ENCODE data around the gene PFKM.

PFKM gene

DNA sequence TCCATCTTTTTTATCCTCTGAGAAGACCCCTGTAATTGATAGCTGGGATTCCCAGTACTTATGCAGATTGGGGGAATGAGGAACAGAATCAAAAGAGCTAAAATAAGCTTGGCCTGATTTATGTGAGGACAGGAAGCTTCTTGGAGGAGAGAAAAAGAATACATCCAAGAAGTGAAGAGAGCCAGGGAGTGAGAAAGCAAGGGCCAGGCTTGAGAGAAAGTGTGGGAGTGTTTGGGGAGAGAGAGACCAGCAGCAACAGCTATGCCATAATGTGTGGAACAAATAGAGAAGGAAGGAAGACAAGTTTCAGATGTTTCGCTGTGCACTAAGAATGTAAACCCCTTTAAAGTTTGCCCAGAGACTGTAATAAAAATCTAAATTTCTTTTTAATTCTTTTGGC lies 60.3 kb downstream of the PFKM start:
- Mint-ChIP-seq H3K27ac (no peak overlapping the region), H3K4me1 (ENCODE audit: low read depth) (peaks cover 21% of the 10 kb centered on the region), H3K36me3 (ENCODE audit: low read depth) (no peaks in the 10 kb centered on the region), H3K27me3 (peaks cover 46% of the 10 kb centered on the region), H3K4me3 (no peak overlapping the region), H3K9me3 (no peaks in the 10 kb centered on the region)
- intact Hi-C loops (cut with micrococcal nuclease) = no loop called here

- no peak overlapping the region for H3K27ac Mint-ChIP-seq
- no peaks in the 10 kb centered on the region for H3K9me3 Mint-ChIP-seq
- H3K27me3 Mint-ChIP-seq = peaks cover 56% of the 10 kb centered on the region
- intact Hi-C loops (cut with micrococcal nuclease) = no loop called here
- peaks cover 24% of the 10 kb centered on the region for H3K4me1 Mint-ChIP-seq (ENCODE audit: low read depth)
- no peaks in the 10 kb centered on the region for H3K36me3 Mint-ChIP-seq (ENCODE audit: low read depth)
- no peak overlapping the region for H3K4me3 Mint-ChIP-seq
Measured at GRCh38 chr12:48180424-48180823, 61.3 kb downstream of the PFKM start.

DNA sequence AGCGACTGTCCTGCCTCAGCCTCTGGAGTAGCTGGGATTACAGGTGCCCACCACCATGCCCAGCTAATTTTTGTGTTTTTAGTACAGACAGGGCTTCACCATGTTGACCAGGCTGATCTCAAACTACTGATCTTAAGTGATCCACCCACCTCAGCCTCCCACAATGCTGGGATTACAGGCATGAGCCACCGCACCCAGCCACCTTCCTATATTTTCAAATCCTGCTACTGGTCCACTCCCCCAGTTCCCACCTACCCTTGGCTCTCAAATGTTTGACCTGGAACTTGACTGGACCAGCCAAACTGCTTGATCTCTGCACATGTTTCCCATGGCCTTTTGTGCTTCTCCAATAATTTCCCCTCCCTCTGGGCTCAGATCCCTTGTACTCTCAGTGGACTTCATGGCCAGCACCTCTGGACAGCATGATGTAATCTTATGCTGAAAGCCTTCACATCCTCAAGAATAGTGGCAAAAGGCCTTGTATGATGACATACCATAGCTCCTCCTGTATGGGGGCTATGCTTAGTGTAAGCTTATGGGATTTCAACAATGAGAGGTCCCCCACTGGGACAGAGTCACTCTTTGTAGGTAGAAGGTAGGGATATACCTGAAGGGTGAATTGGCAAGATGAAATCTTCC lies 61.8 kb downstream of the PFKM start:
- Mint-ChIP-seq H3K4me3 (no peak overlapping the region), H3K27me3 (peaks cover 61% of the 10 kb centered on the region), H3K9me3 (no peaks in the 10 kb centered on the region), H3K27ac (no peak overlapping the region), H3K4me1 (ENCODE audit: low read depth) (peaks cover 19% of the 10 kb centered on the region), H3K36me3 (ENCODE audit: low read depth) (no peaks in the 10 kb centered on the region)
- intact Hi-C loops (cut with micrococcal nuclease) = no loop called here

DNA sequence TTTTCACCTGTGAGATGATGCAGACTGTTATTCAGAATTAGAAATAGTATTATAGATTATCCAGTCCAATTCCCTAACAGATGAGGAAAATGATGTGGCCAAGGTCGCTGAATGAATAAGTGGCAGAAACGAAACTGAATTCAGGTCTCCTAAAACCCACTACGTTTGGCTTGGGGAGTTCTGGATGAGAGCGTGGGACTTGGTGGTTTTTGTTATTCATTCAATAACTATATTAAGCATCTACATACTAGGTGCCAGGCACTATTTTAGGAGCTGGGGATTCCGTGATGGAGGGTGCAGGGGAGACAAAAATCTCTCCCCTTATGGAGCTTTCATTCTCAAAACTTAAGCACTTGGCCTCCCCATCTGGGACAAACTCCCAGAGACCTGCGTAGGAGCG lies 63.5 kb downstream of the PFKM start:
- Mint-ChIP-seq H3K4me3 (peak overlapping the region; percentile 82), H3K36me3 (ENCODE audit: low read depth) (no peaks in the 10 kb centered on the region), H3K27me3 (peaks cover 67% of the 10 kb centered on the region), H3K4me1 (ENCODE audit: low read depth) (peaks cover 18% of the 10 kb centered on the region), H3K9me3 (no peaks in the 10 kb centered on the region), H3K27ac (peak overlapping the region; percentile 56)
- intact Hi-C loops (cut with micrococcal nuclease) = no loop called here

- intact Hi-C loops (cut with micrococcal nuclease) = no loop called here
- H3K36me3 Mint-ChIP-seq (ENCODE audit: low read depth) = no peaks in the 10 kb centered on the region
- H3K4me3 Mint-ChIP-seq = peak within 1 kb of the TSS; percentile 82
- peaks cover 18% of the 10 kb centered on the region for H3K4me1 Mint-ChIP-seq (ENCODE audit: low read depth)
- peaks cover 71% of the 10 kb centered on the region for H3K27me3 Mint-ChIP-seq
- peak within 1 kb of the TSS; percentile 56 for H3K27ac Mint-ChIP-seq
- no peaks in the 10 kb centered on the region for H3K9me3 Mint-ChIP-seq
Measured at GRCh38 chr12:48183091-48183875, 64.1 kb downstream of the PFKM start, which contains the start of gene CCDC184. Gene CCDC184, plus strand, starts transcription at chr12:48183644. Its CDS starts 479 bp downstream, at chr12:48184123.

- Mint-ChIP-seq H3K4me3 (peak overlapping the region; percentile 82), H3K27me3 (peaks cover 68% of the 10 kb centered on the region), H3K4me1 (ENCODE audit: low read depth) (peaks cover 18% of the 10 kb centered on the region), H3K9me3 (no peaks in the 10 kb centered on the region), H3K36me3 (ENCODE audit: low read depth) (no peaks in the 10 kb centered on the region), H3K27ac (peak overlapping the region; percentile 56)
- intact Hi-C loops (cut with micrococcal nuclease) = no loop called here
Measured at GRCh38 chr12:48183876-48184548, 64.8 kb downstream of the PFKM start.

- Mint-ChIP-seq H3K27ac (no peak overlapping the region), H3K4me1 (ENCODE audit: low read depth) (peaks cover 18% of the 10 kb centered on the region), H3K36me3 (ENCODE audit: low read depth) (no peaks in the 10 kb centered on the region), H3K27me3 (peaks cover 66% of the 10 kb centered on the region), H3K9me3 (no peaks in the 10 kb centered on the region), H3K4me3 (no peak overlapping the region)
- intact Hi-C loops (cut with micrococcal nuclease) = no loop called here
Measured at GRCh38 chr12:48184549-48184922, 65.4 kb downstream of the PFKM start.

DNA sequence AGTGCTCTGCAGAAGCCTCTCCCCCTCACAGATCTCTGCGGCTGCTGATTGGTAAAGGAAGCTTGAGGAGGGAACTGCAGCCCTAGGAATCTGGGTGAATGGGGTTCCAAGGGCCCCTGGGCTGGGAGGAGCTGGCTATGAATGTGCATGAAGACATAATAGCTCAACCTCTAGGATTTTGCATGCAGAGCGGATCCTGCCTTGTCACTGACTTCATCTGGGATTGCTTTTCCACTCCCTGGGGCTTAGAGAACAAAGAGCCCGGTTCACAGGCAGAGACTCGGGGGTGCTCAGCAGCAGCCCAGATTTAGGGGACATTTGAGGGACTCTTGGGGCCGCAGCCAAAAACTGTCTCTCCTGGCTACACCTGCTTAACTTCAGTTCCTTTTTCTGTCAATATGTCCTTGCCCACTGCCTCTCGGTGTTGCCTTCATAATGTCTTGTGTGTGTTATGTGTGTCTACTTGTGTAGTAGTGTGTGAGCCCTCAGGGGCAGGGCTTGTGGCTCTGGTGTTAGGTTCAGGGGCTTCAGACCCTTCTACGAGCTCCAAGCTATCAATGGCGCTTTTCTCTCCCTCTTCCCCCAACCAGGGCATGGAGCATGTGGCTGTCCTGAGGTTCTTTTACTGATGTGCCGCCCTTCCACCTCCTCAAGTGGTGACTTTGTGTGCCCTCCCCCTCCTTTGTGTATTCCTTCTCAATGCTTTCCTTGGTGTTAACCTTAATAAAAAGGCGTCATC lies 66.2 kb downstream of the PFKM start:
- H3K4me3 Mint-ChIP-seq = no peak overlapping the region
- intact Hi-C loops (cut with micrococcal nuclease) = loop anchor here (5.0 kb wide), 1 partner anchor 267 kb away; no protein-coding TSS in a partner anchor
- H3K4me1 Mint-ChIP-seq (ENCODE audit: low read depth) = peaks cover 18% of the 10 kb centered on the region
- no peaks in the 10 kb centered on the region for H3K36me3 Mint-ChIP-seq (ENCODE audit: low read depth)
- H3K9me3 Mint-ChIP-seq = no peaks in the 10 kb centered on the region
- H3K27ac Mint-ChIP-seq = no peak overlapping the region
- peaks cover 67% of the 10 kb centered on the region for H3K27me3 Mint-ChIP-seq

GRCh38 chr12:48187916-48188695 lies 68.9 kb downstream of the PFKM start:
- peaks cover 48% of the 10 kb centered on the region for H3K27me3 Mint-ChIP-seq
- H3K9me3 Mint-ChIP-seq = no peaks in the 10 kb centered on the region
- no peaks in the 10 kb centered on the region for H3K36me3 Mint-ChIP-seq (ENCODE audit: low read depth)
- H3K4me3 Mint-ChIP-seq = no peak overlapping the region
- intact Hi-C loops (cut with micrococcal nuclease) = loop anchor here (5.0 kb wide), 1 partner anchor 264 kb away; no protein-coding TSS in a partner anchor
- peaks cover 13% of the 10 kb centered on the region for H3K4me1 Mint-ChIP-seq (ENCODE audit: low read depth)
- H3K27ac Mint-ChIP-seq = no peak overlapping the region

DNA sequence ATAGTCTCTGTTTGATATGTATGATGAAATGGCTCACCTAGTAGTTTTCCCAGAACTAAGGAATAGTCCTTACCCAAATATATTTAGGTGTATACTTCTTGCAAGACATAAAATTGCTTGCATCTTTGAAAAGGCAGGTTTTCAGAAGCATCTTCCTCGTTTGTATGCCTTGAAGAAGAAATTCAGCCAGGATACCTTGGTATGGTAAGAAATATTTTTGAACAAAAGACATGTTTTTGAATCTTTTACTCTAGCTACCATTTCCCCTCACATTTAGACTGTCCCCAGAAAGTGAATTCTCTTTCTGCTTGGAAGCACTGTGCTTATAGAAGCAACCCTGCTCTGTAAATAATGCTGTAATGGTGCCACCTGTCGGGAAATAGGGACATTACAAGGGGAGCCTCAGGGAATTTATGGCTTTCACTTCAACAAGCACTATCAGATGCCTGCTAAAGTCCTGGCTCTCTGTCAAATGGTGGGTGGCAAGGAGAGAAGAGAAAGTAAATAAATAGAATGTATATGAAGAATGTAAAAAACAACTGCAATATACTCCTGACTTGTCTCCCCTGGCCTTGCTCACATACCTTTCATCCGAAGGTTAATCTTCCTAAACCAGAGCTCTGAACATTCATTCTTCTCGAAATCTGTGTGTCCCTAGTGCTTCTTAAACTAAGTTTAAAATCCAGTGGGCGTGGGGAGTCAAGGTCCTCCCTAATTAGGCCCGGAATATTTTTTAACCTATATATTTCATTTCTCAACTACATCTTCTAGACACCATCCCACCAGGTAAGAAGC lies 70.4 kb downstream of the PFKM start:
- no peaks in the 10 kb centered on the region for H3K36me3 Mint-ChIP-seq (ENCODE audit: low read depth)
- no peaks in the 10 kb centered on the region for H3K9me3 Mint-ChIP-seq
- intact Hi-C loops (cut with micrococcal nuclease) = loop anchor here (5.0 kb wide), 1 partner anchor 263 kb away; no protein-coding TSS in a partner anchor
- H3K4me1 Mint-ChIP-seq (ENCODE audit: low read depth) = peaks cover 3% of the 10 kb centered on the region
- H3K27me3 Mint-ChIP-seq = peaks cover 40% of the 10 kb centered on the region
- no peak overlapping the region for H3K4me3 Mint-ChIP-seq
- no peak overlapping the region for H3K27ac Mint-ChIP-seq

- intact Hi-C loops (cut with micrococcal nuclease) = no loop called here
- H3K27me3 Mint-ChIP-seq = peaks cover 28% of the 10 kb centered on the region
Measured at GRCh38 chr12:48191096-48191495, 71.9 kb downstream of the PFKM start.

DNA sequence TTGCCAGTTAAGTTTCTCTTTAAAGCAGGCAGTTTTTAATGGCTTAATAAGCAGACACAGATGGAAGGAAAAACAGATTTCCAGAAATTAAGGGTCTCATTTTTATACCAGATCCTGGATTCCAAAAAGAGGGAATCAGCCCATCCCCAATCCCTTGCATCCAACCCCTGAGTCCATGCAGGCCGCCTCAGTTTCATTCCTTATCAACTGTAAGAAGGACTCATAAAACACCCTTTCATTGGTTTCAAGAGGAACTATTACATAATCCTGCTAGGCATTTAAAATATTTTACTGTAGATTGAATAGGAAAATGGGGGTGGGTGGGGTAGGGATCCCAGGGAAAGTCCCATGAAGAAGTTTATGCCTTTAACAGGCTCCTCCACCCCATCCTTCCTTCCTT lies 73.7 kb downstream of the PFKM start:
- H3K9me3 Mint-ChIP-seq = no peaks in the 10 kb centered on the region
- peaks cover 21% of the 10 kb centered on the region for H3K27me3 Mint-ChIP-seq
- peaks cover 6% of the 10 kb centered on the region for H3K4me1 Mint-ChIP-seq (ENCODE audit: low read depth)
- H3K27ac Mint-ChIP-seq = no peak overlapping the region
- intact Hi-C loops (cut with micrococcal nuclease) = no loop called here
- H3K36me3 Mint-ChIP-seq (ENCODE audit: low read depth) = peaks cover 5% of the 10 kb centered on the region
- H3K4me3 Mint-ChIP-seq = no peak overlapping the region

More at GRCh38 chr12:48191096-48191495, 71.9 kb downstream of the PFKM start:
- no peaks in the 10 kb centered on the region for H3K36me3 Mint-ChIP-seq (ENCODE audit: low read depth)
- H3K9me3 Mint-ChIP-seq = no peaks in the 10 kb centered on the region
- no peaks in the 10 kb centered on the region for H3K4me1 Mint-ChIP-seq (ENCODE audit: low read depth)
- no peak overlapping the region for H3K27ac Mint-ChIP-seq
- no peak overlapping the region for H3K4me3 Mint-ChIP-seq

Data from dendritic cell treated with granulocyte-macrophage colony-stimulating factor and Interleukin-4, amounts not matched to agents 40 ng/mL and 50 ng/mL, for 4 days (primary cell).